B cell (primary cell): ENCODE results near the gene ARFGAP1. TPM values are rescaled to one million over a fixed set of nuclear protein-coding genes. Genes with fewer than 3 reads are reported as not detected.

Experiments used
- ATAC-seq: fragments of 200-7000 bp; cut with Tn5 transposase; one replicate; pipeline ENCODE4 v1.10.0; 2021; ENCODE audit warnings: low read depth, mild to moderate bottlenecking, moderate number of reproducible peaks, moderate library complexity
- CTCF ChIA-PET: fragments of 350-600 bp; sonication (Branson Sonifier 250); formaldehyde crosslinking; loops from one replicate; lab custom pipeline; 2021; ENCODE audit warnings: antibody characterized with exemption, inconsistent platforms; lab: Charles Lee
- POLR2A ChIA-PET: fragments of 350-600 bp; sonication (Branson Sonifier 250); formaldehyde crosslinking; loops from one replicate; lab custom pipeline; 2021; ENCODE audit warnings: antibody characterized with exemption; lab: Charles Lee
- DNase-seq: peaks from one replicate; pipeline ENCODE4 v3.0.0; 2013
- H2AFZ ChIP-seq: 2 replicates; pipeline ENCODE4 v1.6.1; 2012; ENCODE audit warnings: mild to moderate bottlenecking, low read depth, low read length; ENCODE audit not compliant: insufficient read depth, poor library complexity, severe bottlenecking
- H3K27ac ChIP-seq, 2 donors: 1 replicate in 1 of 2; 2 replicates in 1 of 2; pipeline ENCODE4 v1.5.1; 2012 to 2013; ENCODE audit warnings: low read length in 2 of 2, mild to moderate bottlenecking in 2 of 2, moderate library complexity in 1 of 2
- H3K27me3 ChIP-seq, 4 experiments: fragments of 200-600 bp in 1 of 4; sonication (generic) in 1 of 4; replicated peaks in 1 of 4; 1 replicate in 2 of 4; 2 replicates in 2 of 4; pipeline versions ENCODE4 v1.6.1 to v1.7.0; 2013 to 2016; ENCODE audit warnings: low read length in 3 of 4, mild to moderate bottlenecking in 2 of 4, mixed read lengths in 1 of 4, moderate library complexity in 1 of 4; ENCODE audit not compliant: insufficient read depth in 4 of 4, control insufficient read depth in 3 of 4; ENCODE audit errors: control extremely low read depth in 1 of 4
- H3K36me3 ChIP-seq, 2 experiments: replicated peaks in 1 of 2; 1 replicate in 1 of 2; 2 replicates in 1 of 2; pipeline versions ENCODE4 v1.6.1 to v1.7.1; 2013; ENCODE audit warnings: low read length in 1 of 2; ENCODE audit not compliant: insufficient read depth in 2 of 2, control insufficient read depth in 1 of 2; ENCODE audit errors: control extremely low read depth in 1 of 2, extremely low read depth in 1 of 2
- H3K4me1 ChIP-seq, 2 donors: fragments of 200-600 bp in 1 of 2; sonication (generic) in 1 of 2; 1 replicate in 1 of 2; 2 replicates in 1 of 2; pipeline versions ENCODE4 v1.5.1 to v1.6.1; 2013 to 2017; ENCODE audit warnings: low read length in 2 of 2; ENCODE audit not compliant: control insufficient read depth in 2 of 2, insufficient read depth in 2 of 2
- H3K4me2 ChIP-seq: replicated peaks from 2 replicates; pipeline ENCODE3; 2012; ENCODE audit warnings: mild to moderate bottlenecking, low read depth, low read length; ENCODE audit not compliant: poor library complexity, severe bottlenecking
- H3K4me3 ChIP-seq, 5 experiments: fragments of 200-600 bp in 1 of 5; sonication (generic) in 1 of 5; 1 replicate in 3 of 5; 2 replicates in 2 of 5; pipeline versions ENCODE4 v1.5.1 to v1.7.0; 2011 to 2016; ENCODE audit warnings: low read length in 4 of 5, mild to moderate bottlenecking in 4 of 5, low read depth in 2 of 5, control low read depth in 1 of 5, moderate library complexity in 1 of 5; ENCODE audit not compliant: insufficient read depth in 1 of 5; ENCODE audit errors: control extremely low read depth in 1 of 5, extremely low read depth in 1 of 5
- H3K79me2 ChIP-seq: fragments of 200-600 bp; sonication (generic); one replicate; pipeline ENCODE4 v1.6.0; 2016; ENCODE audit warnings: low read length; ENCODE audit not compliant: control insufficient read depth, insufficient read depth
- H3K9ac ChIP-seq: fragments of 200-600 bp; sonication (generic); 2 replicates; pipeline ENCODE4 v1.6.1; 2017; ENCODE audit warnings: mild to moderate bottlenecking, low read length, moderate library complexity
- H3K9me3 ChIP-seq, 3 donors: one replicate each; pipeline versions ENCODE4 v1.6.1 to v1.7.1; 2013; ENCODE audit warnings: low read length in 2 of 3; ENCODE audit not compliant: control insufficient read depth in 2 of 3, insufficient read depth in 1 of 3; ENCODE audit errors: control extremely low read depth in 1 of 3
- H4K20me1 ChIP-seq: 2 replicates; pipeline ENCODE4 v1.6.0; 2012; ENCODE audit warnings: mild to moderate bottlenecking, low read length; ENCODE audit not compliant: insufficient read depth, control insufficient read depth, poor library complexity, severe bottlenecking
- H3K27ac Mint-ChIP-seq: one replicate; pipeline ENCODE4 v1.8.0; 2021; ENCODE audit warnings: mixed read lengths
- H3K27me3 Mint-ChIP-seq: one replicate; pipeline ENCODE4 v1.8.0; 2021; ENCODE audit warnings: mixed read lengths
- H3K4me1 Mint-ChIP-seq: one replicate; pipeline ENCODE4 v1.8.0; 2021; ENCODE audit warnings: mixed read lengths
- H3K4me3 Mint-ChIP-seq: one replicate; pipeline ENCODE4 v1.8.0; 2021; ENCODE audit warnings: mixed read lengths
- H3K9me3 Mint-ChIP-seq: one replicate; pipeline ENCODE4 v1.8.0; 2022; ENCODE audit warnings: mixed read lengths; ENCODE audit not compliant: insufficient read depth
- EZH2 ChIP-seq: IDR thresholded peaks from 2 replicates; pipeline ENCODE4 v1.6.1; 2012; ENCODE audit warnings: borderline replicate concordance, low read depth, mild to moderate bottlenecking, moderate library complexity, low read length; ENCODE audit not compliant: insufficient read depth, poor library complexity, severe bottlenecking
- WGBS: methylation state at CpG from one replicate; pipeline ENCODE4 v1.1.5; 2013; ENCODE audit warnings: missing lambda C conversion rate; ENCODE audit not compliant: insufficient coverage; 5-methylcytosine and 5-hydroxymethylcytosine counted together
- intact Hi-C: fragments of 100-400 bp; cut with micrococcal nuclease; formaldehyde crosslinking; loops from one replicate; pipeline ENCODE4 v1.10.0; 2022
- polyA plus RNA-seq: library from polyadenylated mRNA; depleted of rRNA; stranded (reverse); fragments of >200 nt; gene quantifications from 2 replicates; pipeline ENCODE4 v1.2.3, GENCODE V29; 2012
- total RNA-seq, 2 donors: library from RNA; stranded (reverse); fragments of 120-200 nt in 1 of 2; gene quantifications; 1 replicate in 1 of 2; 2 replicates in 1 of 2; pipeline versions ENCODE4 v1.2.3 to v1.2.4, GENCODE V29; 2013 to 2022
- TF ChIP-seq, protein P1 (sequence below): fragments of 200-600 bp; IDR thresholded peaks from one replicate; pipeline ENCODE4 v1.8.0; 2022; ENCODE audit warnings: antibody characterized with exemption, mild to moderate bottlenecking

The ARFGAP1 gene
- total and polyA plus RNA-seq, 2 donors (not counting 1 experiment from before 2014, with no cell fraction given): 83.2 to 99.4 TPM

GRCh38 chr20:63278661-63279060 is 6.0 kb downstream of the ARFGAP1 start:
- Histone ChIP-seq H3K9me3 (no peaks in the 10 kb centered on the region), H3K27ac (no peak overlapping the region), H2AFZ (no peak overlapping the region), H4K20me1 (peaks cover 43% of the 10 kb centered on the region), H3K4me1 (peaks cover 4% of the 10 kb centered on the region in 2 donors), H3K4me2 (no peak overlapping the region), H3K36me3 (peaks cover 0 to 35% of the 10 kb centered on the region in 2 experiments), H3K27me3 (no peaks in the 10 kb centered on the region), H3K4me3 (no peak overlapping the region), H3K79me2 (peaks cover 37% of the 10 kb centered on the region), H3K9ac (no peak overlapping the region)
- intact Hi-C loops: no loop called here
- ChIA-PET CTCF (no interaction called here), POLR2A (no interaction called here)
- WGBS: 92% methylated on average over 16 of the region's 17 CpGs
- peaks cover 14% of the 10 kb centered on the region for H3K4me1 Mint-ChIP-seq
- no peak overlapping the region for H3K4me3 Mint-ChIP-seq
- no peak for TF ChIP-seq EZH2
- TF ChIP-seq, protein P1, sequence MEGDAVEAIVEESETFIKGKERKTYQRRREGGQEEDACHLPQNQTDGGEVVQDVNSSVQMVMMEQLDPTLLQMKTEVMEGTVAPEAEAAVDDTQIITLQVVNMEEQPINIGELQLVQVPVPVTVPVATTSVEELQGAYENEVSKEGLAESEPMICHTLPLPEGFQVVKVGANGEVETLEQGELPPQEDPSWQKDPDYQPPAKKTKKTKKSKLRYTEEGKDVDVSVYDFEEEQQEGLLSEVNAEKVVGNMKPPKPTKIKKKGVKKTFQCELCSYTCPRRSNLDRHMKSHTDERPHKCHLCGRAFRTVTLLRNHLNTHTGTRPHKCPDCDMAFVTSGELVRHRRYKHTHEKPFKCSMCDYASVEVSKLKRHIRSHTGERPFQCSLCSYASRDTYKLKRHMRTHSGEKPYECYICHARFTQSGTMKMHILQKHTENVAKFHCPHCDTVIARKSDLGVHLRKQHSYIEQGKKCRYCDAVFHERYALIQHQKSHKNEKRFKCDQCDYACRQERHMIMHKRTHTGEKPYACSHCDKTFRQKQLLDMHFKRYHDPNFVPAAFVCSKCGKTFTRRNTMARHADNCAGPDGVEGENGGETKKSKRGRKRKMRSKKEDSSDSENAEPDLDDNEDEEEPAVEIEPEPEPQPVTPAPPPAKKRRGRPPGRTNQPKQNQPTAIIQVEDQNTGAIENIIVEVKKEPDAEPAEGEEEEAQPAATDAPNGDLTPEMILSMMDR: no peak
- H3K27me3 Mint-ChIP-seq: no peaks in the 10 kb centered on the region
- ATAC-seq (no peak), DNase-seq (no peak)
- no peaks in the 10 kb centered on the region for H3K9me3 Mint-ChIP-seq
- H3K27ac Mint-ChIP-seq: no peak overlapping the region

DNA sequence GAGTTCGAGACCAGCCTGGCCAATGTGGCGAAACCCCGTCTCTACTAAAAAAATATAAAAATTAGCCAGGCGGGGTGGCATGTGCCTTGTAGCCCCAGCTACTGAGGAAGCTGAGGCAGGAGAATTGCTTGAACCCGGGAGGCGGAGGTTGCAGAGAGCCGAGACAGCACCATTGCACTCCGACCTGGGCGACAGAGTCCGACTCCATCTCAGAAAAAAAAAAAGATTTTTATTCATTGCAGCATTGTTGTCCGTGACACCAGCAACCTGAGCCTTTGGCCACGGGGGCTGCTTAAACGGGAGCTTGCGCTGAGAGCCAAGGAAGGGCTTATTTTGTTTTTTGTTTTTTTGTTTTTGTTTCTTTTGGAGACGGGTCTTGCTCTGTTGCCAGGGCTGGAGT is 7.3 kb downstream of the ARFGAP1 start:
- Mint-ChIP-seq H3K4me3 (no peak overlapping the region), H3K27ac (no peak overlapping the region), H3K9me3 (no peaks in the 10 kb centered on the region), H3K27me3 (no peaks in the 10 kb centered on the region), H3K4me1 (peaks cover 6% of the 10 kb centered on the region)
- DNase-seq (no peak), ATAC-seq (no peak)
- ChIA-PET POLR2A (no interaction called here), CTCF (no interaction called here)
- TF ChIP-seq, protein P1: no peak
- no peak for TF ChIP-seq EZH2
- Histone ChIP-seq H3K36me3 (peaks cover 0 to 35% of the 10 kb centered on the region in 2 experiments), H3K27me3 (no peaks in the 10 kb centered on the region), H3K27ac (no peak overlapping the region), H2AFZ (no peak overlapping the region), H3K9me3 (no peaks in the 10 kb centered on the region), H3K4me1 (no peaks in the 10 kb centered on the region), H3K9ac (no peak overlapping the region), H3K4me3 (no peak overlapping the region), H4K20me1 (peaks cover 32% of the 10 kb centered on the region), H3K79me2 (peaks cover 26% of the 10 kb centered on the region), H3K4me2 (no peak overlapping the region)
- 100% methylated on average over 9 of the region's 15 CpGs for WGBS
- intact Hi-C loops: no loop called here
